HL-60 (cell line): Measurements from ENCODE around the gene CHMP4A.

Experiments
- DNase-seq, 2 experiments: peaks; one replicate each; pipeline ENCODE4 v3.0.0-alpha.2; 2010 to 2020; ENCODE audit warnings: low read depth in 1 of 2, low spot score in 1 of 2
- H3K27ac ChIP-seq: fragments of 250-450 bp; sonication (Bioruptor Pico); replicated peaks from 2 replicates; pipeline ENCODE4 v1.5.1; 2020; ENCODE audit warnings: mild to moderate bottlenecking, moderate library complexity
- H3K27me3 ChIP-seq: fragments of 250-450 bp; sonication (Bioruptor Pico); 2 replicates; pipeline ENCODE4 v1.5.1; 2021; ENCODE audit warnings: mild to moderate bottlenecking, moderate library complexity; ENCODE audit not compliant: insufficient read depth, poor library complexity, severe bottlenecking
- H3K4me3 ChIP-seq: replicated peaks from 2 replicates; pipeline ENCODE4 v1.5.1; 2011; ENCODE audit warnings: mild to moderate bottlenecking, control low read depth, low read length; ENCODE audit not compliant: insufficient read depth
- GABPA ChIP-seq: IDR thresholded peaks from 2 replicates; pipeline ENCODE4 v1.6.1; 2012; ENCODE audit warnings: low read depth
- POLR2AphosphoS5 ChIP-seq: IDR thresholded peaks from 2 replicates; pipeline ENCODE4 v1.6.1; 2012; ENCODE audit warnings: low read depth
- SPI1 ChIP-seq: IDR thresholded peaks from 2 replicates; pipeline ENCODE4 v1.6.1; 2012; ENCODE audit warnings: low read depth, mild to moderate bottlenecking, borderline replicate concordance
- TF ChIP-seq, protein P1 (sequence below): IDR thresholded peaks from one replicate; pipeline ENCODE4 v1.5.1; 2011; ENCODE audit warnings: low read length, control low read depth, inconsistent platforms; ENCODE audit not compliant: insufficient read depth
- TF ChIP-seq, protein P2 (sequence below): IDR thresholded peaks from 2 replicates; pipeline ENCODE4 v1.6.1; 2012; ENCODE audit warnings: low read depth; ENCODE audit not compliant: insufficient replicate concordance

CHMP4A gene

DNA sequence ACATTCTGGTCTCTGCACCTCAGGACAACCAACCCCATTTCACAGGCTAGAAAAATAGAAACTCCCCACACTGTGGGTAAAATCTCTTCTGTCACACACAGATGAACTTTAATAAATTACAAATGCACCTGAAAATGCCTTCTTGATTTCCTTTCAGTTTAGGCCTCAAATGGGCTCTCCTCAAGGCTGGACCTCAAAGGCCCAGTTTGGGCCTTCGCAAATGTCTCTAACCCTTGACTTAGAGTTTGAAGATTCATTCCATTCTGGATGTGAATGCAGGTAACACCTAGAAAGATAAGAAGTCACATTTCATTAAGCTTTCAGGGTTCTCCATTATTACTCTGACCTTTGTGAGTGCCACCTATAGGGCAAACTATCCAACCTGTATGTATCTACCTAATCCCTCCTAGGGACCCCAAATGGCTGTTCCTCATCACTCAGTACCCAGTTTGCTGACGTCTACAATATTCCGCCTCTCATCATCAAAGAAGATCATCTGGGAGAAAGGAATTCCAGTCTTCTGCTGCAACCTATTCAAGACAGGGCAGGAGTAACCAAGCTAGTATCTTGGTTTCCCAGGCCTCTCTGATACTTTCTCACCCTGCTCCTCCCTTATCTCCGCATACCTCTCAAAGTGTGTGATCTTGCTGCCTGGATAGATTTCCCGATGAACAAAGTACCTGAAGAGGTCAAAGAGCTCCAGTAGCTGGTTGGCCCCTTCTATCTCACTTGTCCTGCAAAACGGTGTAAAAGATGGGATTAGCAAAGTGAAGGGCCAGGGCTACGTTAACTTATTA, 776 bp upstream of the CHMP4A start:
- no peak for DNase-seq
- Histone ChIP-seq H3K27me3 (no peaks in the 10 kb centered on the region), H3K4me3 (peak overlapping the region; percentile 19), H3K27ac (peak overlapping the region; percentile 94)
- TF ChIP-seq, protein P1, sequence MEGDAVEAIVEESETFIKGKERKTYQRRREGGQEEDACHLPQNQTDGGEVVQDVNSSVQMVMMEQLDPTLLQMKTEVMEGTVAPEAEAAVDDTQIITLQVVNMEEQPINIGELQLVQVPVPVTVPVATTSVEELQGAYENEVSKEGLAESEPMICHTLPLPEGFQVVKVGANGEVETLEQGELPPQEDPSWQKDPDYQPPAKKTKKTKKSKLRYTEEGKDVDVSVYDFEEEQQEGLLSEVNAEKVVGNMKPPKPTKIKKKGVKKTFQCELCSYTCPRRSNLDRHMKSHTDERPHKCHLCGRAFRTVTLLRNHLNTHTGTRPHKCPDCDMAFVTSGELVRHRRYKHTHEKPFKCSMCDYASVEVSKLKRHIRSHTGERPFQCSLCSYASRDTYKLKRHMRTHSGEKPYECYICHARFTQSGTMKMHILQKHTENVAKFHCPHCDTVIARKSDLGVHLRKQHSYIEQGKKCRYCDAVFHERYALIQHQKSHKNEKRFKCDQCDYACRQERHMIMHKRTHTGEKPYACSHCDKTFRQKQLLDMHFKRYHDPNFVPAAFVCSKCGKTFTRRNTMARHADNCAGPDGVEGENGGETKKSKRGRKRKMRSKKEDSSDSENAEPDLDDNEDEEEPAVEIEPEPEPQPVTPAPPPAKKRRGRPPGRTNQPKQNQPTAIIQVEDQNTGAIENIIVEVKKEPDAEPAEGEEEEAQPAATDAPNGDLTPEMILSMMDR = no peak
- TF ChIP-seq POLR2AphosphoS5 (no peak), SPI1 (no peak), GABPA (no peak)
- TF ChIP-seq, protein P2, sequence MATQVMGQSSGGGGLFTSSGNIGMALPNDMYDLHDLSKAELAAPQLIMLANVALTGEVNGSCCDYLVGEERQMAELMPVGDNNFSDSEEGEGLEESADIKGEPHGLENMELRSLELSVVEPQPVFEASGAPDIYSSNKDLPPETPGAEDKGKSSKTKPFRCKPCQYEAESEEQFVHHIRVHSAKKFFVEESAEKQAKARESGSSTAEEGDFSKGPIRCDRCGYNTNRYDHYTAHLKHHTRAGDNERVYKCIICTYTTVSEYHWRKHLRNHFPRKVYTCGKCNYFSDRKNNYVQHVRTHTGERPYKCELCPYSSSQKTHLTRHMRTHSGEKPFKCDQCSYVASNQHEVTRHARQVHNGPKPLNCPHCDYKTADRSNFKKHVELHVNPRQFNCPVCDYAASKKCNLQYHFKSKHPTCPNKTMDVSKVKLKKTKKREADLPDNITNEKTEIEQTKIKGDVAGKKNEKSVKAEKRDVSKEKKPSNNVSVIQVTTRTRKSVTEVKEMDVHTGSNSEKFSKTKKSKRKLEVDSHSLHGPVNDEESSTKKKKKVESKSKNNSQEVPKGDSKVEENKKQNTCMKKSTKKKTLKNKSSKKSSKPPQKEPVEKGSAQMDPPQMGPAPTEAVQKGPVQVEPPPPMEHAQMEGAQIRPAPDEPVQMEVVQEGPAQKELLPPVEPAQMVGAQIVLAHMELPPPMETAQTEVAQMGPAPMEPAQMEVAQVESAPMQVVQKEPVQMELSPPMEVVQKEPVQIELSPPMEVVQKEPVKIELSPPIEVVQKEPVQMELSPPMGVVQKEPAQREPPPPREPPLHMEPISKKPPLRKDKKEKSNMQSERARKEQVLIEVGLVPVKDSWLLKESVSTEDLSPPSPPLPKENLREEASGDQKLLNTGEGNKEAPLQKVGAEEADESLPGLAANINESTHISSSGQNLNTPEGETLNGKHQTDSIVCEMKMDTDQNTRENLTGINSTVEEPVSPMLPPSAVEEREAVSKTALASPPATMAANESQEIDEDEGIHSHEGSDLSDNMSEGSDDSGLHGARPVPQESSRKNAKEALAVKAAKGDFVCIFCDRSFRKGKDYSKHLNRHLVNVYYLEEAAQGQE = no peak

DNA sequence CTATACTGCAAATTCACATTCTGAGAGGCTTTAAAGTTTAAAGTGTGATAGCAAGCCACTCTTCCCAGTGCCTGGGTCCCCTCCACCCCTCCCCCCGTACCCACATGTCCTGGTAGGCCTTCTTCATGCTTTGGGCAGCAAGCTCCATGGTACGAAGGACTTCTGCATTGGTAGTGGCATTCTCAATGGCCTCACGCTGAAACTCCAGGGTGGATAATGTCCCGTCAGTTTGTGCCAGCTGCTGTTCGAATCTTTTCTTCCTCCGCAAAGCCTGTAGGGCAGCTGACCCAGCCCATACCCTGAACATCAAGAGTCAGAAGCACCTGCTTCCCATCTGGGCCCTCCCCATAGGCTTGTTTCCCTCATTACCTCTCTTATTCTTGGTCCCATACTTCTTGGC, 2.0 kb downstream of the CHMP4A start:
- TF ChIP-seq, protein P2 = no peak
- TF ChIP-seq POLR2AphosphoS5 (no peak), SPI1 (no peak), GABPA (no peak)
- TF ChIP-seq, protein P1 = no peak
- Histone ChIP-seq H3K27me3 (no peaks in the 10 kb centered on the region), H3K4me3 (no peak overlapping the region), H3K27ac (no peak overlapping the region)
- no peak for DNase-seq

DNA sequence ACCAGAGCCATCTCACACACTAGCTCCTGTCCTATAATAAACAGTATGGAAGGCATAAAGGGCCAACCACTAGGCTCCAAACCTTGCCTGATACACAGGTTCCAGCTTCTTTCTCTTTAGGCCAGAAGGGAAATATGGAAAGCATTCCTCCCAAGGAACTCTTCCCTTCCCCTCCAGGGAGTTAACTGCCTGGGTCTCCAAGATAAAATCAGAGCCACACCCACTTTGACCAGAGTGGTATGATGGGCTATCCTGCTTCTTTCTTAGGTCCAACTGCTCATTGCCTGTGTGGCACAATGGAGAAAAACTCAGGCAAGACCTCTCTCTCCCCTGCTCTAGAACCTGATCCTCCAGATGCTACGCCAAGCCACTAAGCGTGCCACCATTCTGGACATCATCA, 5.7 kb downstream of the CHMP4A start:
- DNase-seq = no peak
- TF ChIP-seq, protein P2 = no peak
- TF ChIP-seq GABPA = no peak
- Histone ChIP-seq H3K27ac (no peak overlapping the region), H3K27me3 (no peaks in the 10 kb centered on the region), H3K4me3 (no peak overlapping the region)
